HCT116 (cell line): ENCODE measurements around the gene CACNA2D2.

Experiments
- CBX3 ChIP-seq: IDR thresholded peaks from 2 replicates; pipeline ENCODE4 v1.6.1; 2012; ENCODE audit warnings: low read depth
- CEBPB ChIP-seq: IDR thresholded peaks from 2 replicates; pipeline ENCODE4 v1.6.1; 2012; ENCODE audit warnings: low read depth
- EZH2 ChIP-seq: fragments of 200-600 bp; sonication (generic); IDR thresholded peaks from 2 replicates; pipeline ENCODE4 v1.6.1; 2017; ENCODE audit warnings: antibody characterized with exemption, mixed run types
- POLR2A ChIP-seq: IDR thresholded peaks from 2 replicates; pipeline ENCODE4 v1.7.0; 2011; ENCODE audit warnings: borderline replicate concordance; ENCODE audit not compliant: insufficient read depth, insufficient read length; ENCODE audit errors: extremely low read depth
- RAD21 ChIP-seq: IDR thresholded peaks from 2 replicates; pipeline ENCODE4 v1.6.1; 2012; ENCODE audit warnings: low read depth, mild to moderate bottlenecking
- SIN3A ChIP-seq: IDR thresholded peaks from 2 replicates; pipeline ENCODE4 v1.6.1; 2012; ENCODE audit warnings: low read depth
- SP1 ChIP-seq: IDR thresholded peaks from 2 replicates; pipeline ENCODE4 v1.6.1; 2012; ENCODE audit warnings: low read depth
- ZFX ChIP-seq: fragments of 450-650 bp; IDR thresholded peaks from 2 replicates; pipeline ENCODE4 v1.6.1; 2017
- ZNF274 ChIP-seq: fragments of 200-500 bp; sonication (Bioruptor generic); IDR thresholded peaks from 2 replicates; pipeline ENCODE4 v1.6.1; 2014; ENCODE audit warnings: mild to moderate bottlenecking, low read depth, low read length, inconsistent platforms
- TF ChIP-seq, protein P1 (sequence below), 3 experiments: fragments of 200-600 bp in 1 of 3; sonication (generic) in 1 of 3; IDR thresholded peaks in 2 of 3; conservative IDR thresholded peaks in 1 of 3; 2 replicates each; pipeline ENCODE4 v1.5.1; 2012 to 2017; ENCODE audit warnings: low read depth in 2 of 3, low read length in 2 of 3, antibody characterized with exemption in 1 of 3, borderline replicate concordance in 1 of 3, control low read depth in 1 of 3, mild to moderate bottlenecking in 1 of 3, mixed read lengths in 1 of 3, mixed run types in 1 of 3, moderate library complexity in 1 of 3; ENCODE audit not compliant: insufficient read depth in 1 of 3
- TF ChIP-seq, protein P2 (sequence below): IDR thresholded peaks from 2 replicates; pipeline ENCODE4 v1.6.1; 2012
- TF ChIP-seq, protein P3 (sequence below): IDR thresholded peaks from 2 replicates; pipeline ENCODE4 v1.6.1; 2012; ENCODE audit warnings: low read depth

DNA sequence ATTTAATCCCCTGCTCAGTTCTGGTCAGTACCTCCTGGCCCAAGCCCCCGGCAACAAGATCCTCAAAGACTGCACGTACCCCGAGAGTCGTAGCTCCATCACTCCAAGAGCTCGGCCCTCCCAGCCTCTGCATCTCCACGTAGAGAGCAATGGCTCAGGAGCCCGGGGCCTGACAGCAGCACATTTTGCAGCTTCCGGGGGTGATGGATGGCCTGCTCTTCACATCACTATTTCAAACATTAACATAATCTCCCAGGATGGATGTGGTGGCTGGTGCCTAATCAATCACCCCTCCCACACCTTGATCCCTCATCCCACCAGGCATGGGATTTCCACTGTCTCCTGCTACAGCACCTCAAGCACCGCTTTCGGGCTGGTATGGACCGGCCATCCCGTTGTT lies 28.1 kb downstream of the CACNA2D2 start:
- TF ChIP-seq, protein P1, sequence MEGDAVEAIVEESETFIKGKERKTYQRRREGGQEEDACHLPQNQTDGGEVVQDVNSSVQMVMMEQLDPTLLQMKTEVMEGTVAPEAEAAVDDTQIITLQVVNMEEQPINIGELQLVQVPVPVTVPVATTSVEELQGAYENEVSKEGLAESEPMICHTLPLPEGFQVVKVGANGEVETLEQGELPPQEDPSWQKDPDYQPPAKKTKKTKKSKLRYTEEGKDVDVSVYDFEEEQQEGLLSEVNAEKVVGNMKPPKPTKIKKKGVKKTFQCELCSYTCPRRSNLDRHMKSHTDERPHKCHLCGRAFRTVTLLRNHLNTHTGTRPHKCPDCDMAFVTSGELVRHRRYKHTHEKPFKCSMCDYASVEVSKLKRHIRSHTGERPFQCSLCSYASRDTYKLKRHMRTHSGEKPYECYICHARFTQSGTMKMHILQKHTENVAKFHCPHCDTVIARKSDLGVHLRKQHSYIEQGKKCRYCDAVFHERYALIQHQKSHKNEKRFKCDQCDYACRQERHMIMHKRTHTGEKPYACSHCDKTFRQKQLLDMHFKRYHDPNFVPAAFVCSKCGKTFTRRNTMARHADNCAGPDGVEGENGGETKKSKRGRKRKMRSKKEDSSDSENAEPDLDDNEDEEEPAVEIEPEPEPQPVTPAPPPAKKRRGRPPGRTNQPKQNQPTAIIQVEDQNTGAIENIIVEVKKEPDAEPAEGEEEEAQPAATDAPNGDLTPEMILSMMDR (IDR thresholded peaks at IDR 0.05 in 2 of 3, conservative IDR thresholded peaks at IDR 0.05 in 1 of 3; ENCODE audit: borderline replicate concordance in 1 of 3, insufficient read depth in 1 of 3, low read depth in 2 of 3, low read length in 2 of 3): no peak
- TF ChIP-seq, protein P2, sequence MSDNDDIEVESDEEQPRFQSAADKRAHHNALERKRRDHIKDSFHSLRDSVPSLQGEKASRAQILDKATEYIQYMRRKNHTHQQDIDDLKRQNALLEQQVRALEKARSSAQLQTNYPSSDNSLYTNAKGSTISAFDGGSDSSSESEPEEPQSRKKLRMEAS: no peak
- TF ChIP-seq, protein P3, sequence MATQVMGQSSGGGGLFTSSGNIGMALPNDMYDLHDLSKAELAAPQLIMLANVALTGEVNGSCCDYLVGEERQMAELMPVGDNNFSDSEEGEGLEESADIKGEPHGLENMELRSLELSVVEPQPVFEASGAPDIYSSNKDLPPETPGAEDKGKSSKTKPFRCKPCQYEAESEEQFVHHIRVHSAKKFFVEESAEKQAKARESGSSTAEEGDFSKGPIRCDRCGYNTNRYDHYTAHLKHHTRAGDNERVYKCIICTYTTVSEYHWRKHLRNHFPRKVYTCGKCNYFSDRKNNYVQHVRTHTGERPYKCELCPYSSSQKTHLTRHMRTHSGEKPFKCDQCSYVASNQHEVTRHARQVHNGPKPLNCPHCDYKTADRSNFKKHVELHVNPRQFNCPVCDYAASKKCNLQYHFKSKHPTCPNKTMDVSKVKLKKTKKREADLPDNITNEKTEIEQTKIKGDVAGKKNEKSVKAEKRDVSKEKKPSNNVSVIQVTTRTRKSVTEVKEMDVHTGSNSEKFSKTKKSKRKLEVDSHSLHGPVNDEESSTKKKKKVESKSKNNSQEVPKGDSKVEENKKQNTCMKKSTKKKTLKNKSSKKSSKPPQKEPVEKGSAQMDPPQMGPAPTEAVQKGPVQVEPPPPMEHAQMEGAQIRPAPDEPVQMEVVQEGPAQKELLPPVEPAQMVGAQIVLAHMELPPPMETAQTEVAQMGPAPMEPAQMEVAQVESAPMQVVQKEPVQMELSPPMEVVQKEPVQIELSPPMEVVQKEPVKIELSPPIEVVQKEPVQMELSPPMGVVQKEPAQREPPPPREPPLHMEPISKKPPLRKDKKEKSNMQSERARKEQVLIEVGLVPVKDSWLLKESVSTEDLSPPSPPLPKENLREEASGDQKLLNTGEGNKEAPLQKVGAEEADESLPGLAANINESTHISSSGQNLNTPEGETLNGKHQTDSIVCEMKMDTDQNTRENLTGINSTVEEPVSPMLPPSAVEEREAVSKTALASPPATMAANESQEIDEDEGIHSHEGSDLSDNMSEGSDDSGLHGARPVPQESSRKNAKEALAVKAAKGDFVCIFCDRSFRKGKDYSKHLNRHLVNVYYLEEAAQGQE: no peak
- TF ChIP-seq POLR2A (no peak), CEBPB (no peak), SIN3A (no peak), ZFX (no peak), SP1 (no peak), RAD21 (no peak), CBX3 (no peak), ZNF274 (no peak), EZH2 (no peak)
